ENCODE measurements around the gene HOXC6.
A peak's percentile ranks its signal among the peaks of the same experiment; 100 is the strongest.

The HOXC6 gene

DNA sequence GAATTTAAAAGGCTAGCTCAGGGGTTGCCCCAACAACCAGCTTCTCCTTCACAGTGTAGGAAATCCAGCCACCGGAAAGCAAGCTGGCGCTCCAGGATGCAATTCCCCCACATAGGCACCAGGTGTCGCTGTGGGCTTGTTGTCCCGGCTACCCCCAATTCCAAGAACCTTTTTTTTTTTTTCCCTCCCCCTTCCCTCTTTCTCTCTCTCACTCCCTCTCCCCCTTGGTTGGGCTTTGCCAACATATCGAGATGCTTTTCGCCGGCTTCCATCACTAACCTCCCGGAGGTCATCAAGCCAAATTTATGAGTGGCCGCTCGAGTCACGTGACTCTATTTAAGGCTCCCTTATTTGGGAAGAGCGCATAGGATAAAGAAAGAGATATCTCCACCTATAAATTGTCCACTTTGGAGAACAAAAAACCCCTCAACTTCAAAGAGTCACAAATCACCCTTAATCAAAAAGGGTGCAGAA, 4.4 kb downstream of the HOXC6 start, which contains the start of gene HOXC5 (continued):
- TF ChIP-seq ZFP41 (tag by site-specific recombination; IDR thresholded peaks at IDR 0.05; ENCODE audit: borderline replicate concordance) (no peak), HOXC10 (CRISPR knock-in tag; IDR thresholded peaks at IDR 0.05) (no peak), ZSCAN23 (tag by site-specific recombination; IDR thresholded peaks at IDR 0.05) (peak; percentile 94), ZNF529 (tag by site-specific recombination; IDR thresholded peaks at IDR 0.05; ENCODE audit: insufficient replicate concordance) (no peak), MYNN (tag by site-specific recombination; IDR thresholded peaks at IDR 0.05; ENCODE audit: borderline replicate concordance) (no peak; the same call in 1 of the 2 replicates), RBAK (tag by site-specific recombination; IDR thresholded peaks at IDR 0.05) (no peak; the same call in 1 of the 2 replicates), ZNF610 (tag by site-specific recombination; IDR thresholded peaks at IDR 0.05; ENCODE audit: borderline replicate concordance) (peak; percentile 80), ZNF76 (tag by site-specific recombination; IDR thresholded peaks at IDR 0.05; ENCODE audit: borderline replicate concordance, low read depth) (peak; percentile 84), ZNF560 (tag by site-specific recombination; IDR thresholded peaks at IDR 0.05; ENCODE audit: borderline replicate concordance) (no peak), ZFP3 (tag by site-specific recombination; IDR thresholded peaks at IDR 0.05; ENCODE audit: low read depth) (peak; percentile 8; the same call in 1 of the 2 replicates), SP3 (tag by site-specific recombination; IDR thresholded peaks at IDR 0.05) (peak; percentile 70)
- TF ChIP-seq, protein P1, sequence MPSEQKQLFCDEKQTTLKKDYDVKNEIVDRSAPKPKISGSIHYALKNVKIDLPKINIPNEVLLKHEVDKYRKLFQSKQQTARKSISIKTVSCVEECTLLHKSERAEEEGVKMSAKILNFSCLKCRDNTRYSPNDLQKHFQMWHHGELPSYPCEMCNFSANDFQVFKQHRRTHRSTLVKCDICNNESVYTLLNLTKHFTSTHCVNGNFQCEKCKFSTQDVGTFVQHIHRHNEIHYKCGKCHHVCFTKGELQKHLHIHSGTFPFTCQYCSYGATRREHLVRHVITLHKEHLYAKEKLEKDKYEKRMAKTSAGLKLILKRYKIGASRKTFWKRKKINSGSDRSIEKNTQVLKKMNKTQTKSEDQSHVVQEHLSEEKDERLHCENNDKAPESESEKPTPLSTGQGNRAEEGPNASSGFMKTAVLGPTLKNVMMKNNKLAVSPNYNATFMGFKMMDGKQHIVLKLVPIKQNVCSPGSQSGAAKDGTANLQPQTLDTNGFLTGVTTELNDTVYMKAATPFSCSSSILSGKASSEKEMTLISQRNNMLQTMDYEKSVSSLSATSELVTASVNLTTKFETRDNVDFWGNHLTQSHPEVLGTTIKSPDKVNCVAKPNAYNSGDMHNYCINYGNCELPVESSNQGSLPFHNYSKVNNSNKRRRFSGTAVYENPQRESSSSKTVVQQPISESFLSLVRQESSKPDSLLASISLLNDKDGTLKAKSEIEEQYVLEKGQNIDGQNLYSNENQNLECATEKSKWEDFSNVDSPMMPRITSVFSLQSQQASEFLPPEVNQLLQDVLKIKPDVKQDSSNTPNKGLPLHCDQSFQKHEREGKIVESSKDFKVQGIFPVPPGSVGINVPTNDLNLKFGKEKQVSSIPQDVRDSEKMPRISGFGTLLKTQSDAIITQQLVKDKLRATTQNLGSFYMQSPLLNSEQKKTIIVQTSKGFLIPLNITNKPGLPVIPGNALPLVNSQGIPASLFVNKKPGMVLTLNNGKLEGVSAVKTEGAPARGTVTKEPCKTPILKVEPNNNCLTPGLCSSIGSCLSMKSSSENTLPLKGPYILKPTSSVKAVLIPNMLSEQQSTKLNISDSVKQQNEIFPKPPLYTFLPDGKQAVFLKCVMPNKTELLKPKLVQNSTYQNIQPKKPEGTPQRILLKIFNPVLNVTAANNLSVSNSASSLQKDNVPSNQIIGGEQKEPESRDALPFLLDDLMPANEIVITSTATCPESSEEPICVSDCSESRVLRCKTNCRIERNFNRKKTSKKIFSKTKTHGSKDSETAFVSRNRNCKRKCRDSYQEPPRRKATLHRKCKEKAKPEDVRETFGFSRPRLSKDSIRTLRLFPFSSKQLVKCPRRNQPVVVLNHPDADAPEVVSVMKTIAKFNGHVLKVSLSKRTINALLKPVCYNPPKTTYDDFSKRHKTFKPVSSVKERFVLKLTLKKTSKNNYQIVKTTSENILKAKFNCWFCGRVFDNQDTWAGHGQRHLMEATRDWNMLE (tag by site-specific recombination; conservative IDR thresholded peaks at IDR 0.05; ENCODE audit: low read depth): no peak; the same call in none of the 2 replicates
- TF ChIP-seq, protein P2, sequence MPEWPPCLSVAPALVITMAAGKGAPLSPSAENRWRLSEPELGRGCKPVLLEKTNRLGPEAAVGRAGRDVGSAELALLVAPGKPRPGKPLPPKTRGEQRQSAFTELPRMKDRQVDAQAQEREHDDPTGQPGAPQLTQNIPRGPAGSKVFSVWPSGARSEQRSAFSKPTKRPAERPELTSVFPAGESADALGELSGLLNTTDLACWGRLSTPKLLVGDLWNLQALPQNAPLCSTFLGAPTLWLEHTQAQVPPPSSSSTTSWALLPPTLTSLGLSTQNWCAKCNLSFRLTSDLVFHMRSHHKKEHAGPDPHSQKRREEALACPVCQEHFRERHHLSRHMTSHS (tag by site-specific recombination; IDR thresholded peaks at IDR 0.05): no peak
- TF ChIP-seq, protein P3, sequence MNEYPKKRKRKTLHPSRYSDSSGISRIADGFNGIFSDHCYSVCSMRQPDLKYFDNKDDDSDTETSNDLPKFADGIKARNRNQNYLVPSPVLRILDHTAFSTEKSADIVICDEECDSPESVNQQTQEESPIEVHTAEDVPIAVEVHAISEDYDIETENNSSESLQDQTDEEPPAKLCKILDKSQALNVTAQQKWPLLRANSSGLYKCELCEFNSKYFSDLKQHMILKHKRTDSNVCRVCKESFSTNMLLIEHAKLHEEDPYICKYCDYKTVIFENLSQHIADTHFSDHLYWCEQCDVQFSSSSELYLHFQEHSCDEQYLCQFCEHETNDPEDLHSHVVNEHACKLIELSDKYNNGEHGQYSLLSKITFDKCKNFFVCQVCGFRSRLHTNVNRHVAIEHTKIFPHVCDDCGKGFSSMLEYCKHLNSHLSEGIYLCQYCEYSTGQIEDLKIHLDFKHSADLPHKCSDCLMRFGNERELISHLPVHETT (tag by site-specific recombination; IDR thresholded peaks at IDR 0.05): peak; percentile 98
- TF ChIP-seq, protein P4, sequence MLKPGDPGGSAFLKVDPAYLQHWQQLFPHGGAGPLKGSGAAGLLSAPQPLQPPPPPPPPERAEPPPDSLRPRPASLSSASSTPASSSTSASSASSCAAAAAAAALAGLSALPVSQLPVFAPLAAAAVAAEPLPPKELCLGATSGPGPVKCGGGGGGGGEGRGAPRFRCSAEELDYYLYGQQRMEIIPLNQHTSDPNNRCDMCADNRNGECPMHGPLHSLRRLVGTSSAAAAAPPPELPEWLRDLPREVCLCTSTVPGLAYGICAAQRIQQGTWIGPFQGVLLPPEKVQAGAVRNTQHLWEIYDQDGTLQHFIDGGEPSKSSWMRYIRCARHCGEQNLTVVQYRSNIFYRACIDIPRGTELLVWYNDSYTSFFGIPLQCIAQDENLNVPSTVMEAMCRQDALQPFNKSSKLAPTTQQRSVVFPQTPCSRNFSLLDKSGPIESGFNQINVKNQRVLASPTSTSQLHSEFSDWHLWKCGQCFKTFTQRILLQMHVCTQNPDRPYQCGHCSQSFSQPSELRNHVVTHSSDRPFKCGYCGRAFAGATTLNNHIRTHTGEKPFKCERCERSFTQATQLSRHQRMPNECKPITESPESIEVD (tag by site-specific recombination; IDR thresholded peaks at IDR 0.05): peak; percentile 13; the same call in 1 of the 2 replicates
- TF ChIP-seq, protein P5, sequence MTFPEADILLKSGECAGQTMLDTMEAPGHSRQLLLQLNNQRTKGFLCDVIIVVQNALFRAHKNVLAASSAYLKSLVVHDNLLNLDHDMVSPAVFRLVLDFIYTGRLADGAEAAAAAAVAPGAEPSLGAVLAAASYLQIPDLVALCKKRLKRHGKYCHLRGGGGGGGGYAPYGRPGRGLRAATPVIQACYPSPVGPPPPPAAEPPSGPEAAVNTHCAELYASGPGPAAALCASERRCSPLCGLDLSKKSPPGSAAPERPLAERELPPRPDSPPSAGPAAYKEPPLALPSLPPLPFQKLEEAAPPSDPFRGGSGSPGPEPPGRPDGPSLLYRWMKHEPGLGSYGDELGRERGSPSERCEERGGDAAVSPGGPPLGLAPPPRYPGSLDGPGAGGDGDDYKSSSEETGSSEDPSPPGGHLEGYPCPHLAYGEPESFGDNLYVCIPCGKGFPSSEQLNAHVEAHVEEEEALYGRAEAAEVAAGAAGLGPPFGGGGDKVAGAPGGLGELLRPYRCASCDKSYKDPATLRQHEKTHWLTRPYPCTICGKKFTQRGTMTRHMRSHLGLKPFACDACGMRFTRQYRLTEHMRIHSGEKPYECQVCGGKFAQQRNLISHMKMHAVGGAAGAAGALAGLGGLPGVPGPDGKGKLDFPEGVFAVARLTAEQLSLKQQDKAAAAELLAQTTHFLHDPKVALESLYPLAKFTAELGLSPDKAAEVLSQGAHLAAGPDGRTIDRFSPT (tag by site-specific recombination; IDR thresholded peaks at IDR 0.05): peak; percentile 81
- TF ChIP-seq, protein P6, sequence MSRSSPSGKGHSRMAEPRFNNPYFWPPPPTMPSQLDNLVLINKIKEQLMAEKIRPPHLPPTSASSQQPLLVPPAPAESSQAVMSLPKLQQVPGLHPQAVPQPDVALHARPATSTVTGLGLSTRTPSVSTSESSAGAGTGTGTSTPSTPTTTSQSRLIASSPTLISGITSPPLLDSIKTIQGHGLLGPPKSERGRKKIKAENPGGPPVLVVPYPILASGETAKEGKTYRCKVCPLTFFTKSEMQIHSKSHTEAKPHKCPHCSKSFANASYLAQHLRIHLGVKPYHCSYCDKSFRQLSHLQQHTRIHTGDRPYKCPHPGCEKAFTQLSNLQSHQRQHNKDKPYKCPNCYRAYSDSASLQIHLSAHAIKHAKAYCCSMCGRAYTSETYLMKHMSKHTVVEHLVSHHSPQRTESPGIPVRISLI (tag by site-specific recombination; IDR thresholded peaks at IDR 0.05): peak; percentile 99
- TF ChIP-seq, protein P7, sequence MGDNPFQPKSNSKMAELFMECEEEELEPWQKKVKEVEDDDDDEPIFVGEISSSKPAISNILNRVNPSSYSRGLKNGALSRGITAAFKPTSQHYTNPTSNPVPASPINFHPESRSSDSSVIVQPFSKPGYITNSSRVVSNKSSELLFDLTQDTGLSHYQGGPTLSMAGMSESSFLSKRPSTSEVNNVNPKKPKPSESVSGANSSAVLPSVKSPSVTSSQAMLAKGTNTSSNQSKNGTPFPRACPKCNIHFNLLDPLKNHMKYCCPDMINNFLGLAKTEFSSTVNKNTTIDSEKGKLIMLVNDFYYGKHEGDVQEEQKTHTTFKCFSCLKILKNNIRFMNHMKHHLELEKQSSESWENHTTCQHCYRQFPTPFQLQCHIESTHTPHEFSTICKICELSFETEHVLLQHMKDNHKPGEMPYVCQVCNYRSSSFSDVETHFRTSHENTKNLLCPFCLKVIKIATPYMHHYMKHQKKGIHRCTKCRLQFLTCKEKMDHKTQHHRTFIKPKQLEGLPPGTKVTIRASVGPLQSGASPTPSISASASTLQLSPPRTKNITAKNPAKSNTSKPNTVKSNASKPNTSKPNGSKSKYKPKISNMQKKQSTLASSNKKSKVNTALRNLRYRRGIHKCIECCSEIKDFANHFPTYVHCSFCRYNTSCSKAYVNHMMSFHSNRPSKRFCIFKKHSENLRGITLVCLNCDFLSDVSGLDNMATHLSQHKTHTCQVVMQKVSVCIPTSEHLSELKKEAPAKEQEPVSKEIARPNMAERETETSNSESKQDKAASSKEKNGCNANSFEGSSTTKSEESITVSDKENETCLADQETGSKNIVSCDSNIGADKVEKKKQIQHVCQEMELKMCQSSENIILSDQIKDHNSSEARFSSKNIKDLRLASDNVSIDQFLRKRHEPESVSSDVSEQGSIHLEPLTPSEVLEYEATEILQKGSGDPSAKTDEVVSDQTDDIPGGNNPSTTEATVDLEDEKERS (tag by site-specific recombination; IDR thresholded peaks at IDR 0.05): no peak
- TF ChIP-seq, protein P8, sequence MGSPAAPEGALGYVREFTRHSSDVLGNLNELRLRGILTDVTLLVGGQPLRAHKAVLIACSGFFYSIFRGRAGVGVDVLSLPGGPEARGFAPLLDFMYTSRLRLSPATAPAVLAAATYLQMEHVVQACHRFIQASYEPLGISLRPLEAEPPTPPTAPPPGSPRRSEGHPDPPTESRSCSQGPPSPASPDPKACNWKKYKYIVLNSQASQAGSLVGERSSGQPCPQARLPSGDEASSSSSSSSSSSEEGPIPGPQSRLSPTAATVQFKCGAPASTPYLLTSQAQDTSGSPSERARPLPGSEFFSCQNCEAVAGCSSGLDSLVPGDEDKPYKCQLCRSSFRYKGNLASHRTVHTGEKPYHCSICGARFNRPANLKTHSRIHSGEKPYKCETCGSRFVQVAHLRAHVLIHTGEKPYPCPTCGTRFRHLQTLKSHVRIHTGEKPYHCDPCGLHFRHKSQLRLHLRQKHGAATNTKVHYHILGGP (tag by site-specific recombination; IDR thresholded peaks at IDR 0.05): no peak
